Left cardiac atrium (tissue), 4 donors: ENCODE results near the gene C16orf89. TPM values are rescaled to one million over a fixed set of nuclear protein-coding genes. Genes with fewer than 3 reads are reported as not detected.

ENCODE experiments used
- ATAC-seq, 2 donors: fragments of 200-7000 bp; cut with Tn5 transposase; one replicate each; pipeline ENCODE4 v1.9.1; 2020; ENCODE audit warnings: mild to moderate bottlenecking in 2 of 2, moderate library complexity in 2 of 2
- DNase-seq: peaks from one replicate; pipeline ENCODE4 v3.0.0-alpha.2; 2020
- intact Hi-C, 2 donors: fragments of 100-400 bp; cut with DNase I; formaldehyde crosslinking; loops; one replicate each; pipeline versions ENCODE4 v1.14.1 to v1.15.1; 2022 to 2023
- total RNA-seq, 2 donors: library from RNA; stranded (reverse); fragmentation: NEBNext Ultra II Directional; extraction: Animal tissue kit (Norgen Biotek cat#: 25700); gene quantifications; one replicate each; pipeline ENCODE4 v1.2.1, GENCODE V29; 2021
- donor health status: DM: no; HTN: yes; CAD: no.
- donor health status: DM: no; HTN: yes; CAD: no; lungs with severe emphysema.
- donor health status: DM: yes; HTN: yes; CAD: no.
- donor health status: Dilated cardiomyopathy.

Gene C16orf89
- total RNA-seq, 2 donors from 2014 or later: 6.6 to 19.4 TPM

DNA sequence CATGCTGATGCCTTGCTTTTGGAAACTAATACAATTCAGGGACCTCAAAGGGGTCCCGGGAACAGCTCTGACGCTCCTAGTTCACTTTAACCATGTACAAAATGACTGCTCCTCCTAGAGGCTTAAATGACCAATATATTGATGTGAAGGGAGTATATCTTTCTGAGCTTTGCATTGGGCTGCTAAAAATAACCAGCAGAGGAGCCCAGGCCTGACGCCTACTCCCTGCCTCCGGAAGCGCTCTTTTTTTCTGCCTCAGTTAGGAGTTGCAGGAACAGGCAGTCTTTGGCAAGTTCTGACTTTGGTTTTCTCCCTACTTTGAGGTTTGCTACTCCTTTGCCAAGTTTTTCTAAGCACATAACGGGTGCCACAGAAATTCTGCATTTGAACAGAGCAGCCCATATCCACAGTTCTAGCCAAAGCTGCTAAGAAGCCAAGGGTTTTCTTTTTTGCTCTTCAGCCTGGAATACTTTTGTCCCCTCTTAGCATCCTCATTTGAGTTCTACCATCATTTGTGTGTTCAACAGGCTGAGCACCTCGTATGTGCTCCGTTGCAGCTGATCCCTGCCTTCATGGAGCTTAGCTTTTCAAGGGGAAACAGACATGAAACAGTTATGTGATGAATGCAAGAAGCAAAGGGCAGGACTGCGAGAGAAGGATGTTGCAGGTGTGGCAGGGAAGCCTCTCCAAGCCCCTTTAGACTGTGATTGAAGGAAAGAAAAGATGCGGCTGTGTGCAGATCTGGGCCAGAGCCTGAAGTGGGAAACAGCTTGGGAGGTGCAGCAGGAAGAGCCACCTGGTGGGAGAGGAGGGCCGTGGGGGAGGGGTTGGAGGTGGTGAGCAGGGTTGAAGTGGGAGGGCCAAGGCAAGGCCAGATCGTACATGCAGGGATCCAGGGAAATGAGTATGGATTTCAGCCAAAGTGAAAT is 29.3 kb downstream of the C16orf89 start:
- no peak for ATAC-seq
- intact Hi-C loops: no loop called here

GRCh38 chr16:5035909-5036227 is 29.9 kb downstream of the C16orf89 start:
- intact Hi-C loops: no loop called here
- DNase-seq (no peak), ATAC-seq (no peak)

More for the DNA sequence above, 29.3 kb downstream of the C16orf89 start:
- no peak for DNase-seq

DNA sequence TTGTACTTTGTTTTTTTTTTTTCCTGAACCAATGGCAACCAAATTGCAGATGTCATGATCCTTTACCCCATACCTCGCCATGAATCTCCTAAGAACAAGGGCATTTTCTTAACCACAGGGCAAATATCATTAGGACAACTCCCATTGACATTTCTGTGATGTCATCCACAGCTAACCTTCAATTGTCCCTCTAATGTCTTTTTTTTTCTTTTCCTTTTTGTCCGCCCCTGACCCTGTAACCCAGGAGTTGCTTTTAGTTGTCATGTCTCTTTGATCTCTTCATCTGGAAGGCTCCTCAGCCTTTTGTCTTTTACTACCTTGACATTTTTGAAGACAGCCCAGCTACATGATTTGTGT is 31.6 kb downstream of the C16orf89 start:
- no peak for ATAC-seq
- DNase-seq: no peak
- intact Hi-C loops: no loop called here

DNA sequence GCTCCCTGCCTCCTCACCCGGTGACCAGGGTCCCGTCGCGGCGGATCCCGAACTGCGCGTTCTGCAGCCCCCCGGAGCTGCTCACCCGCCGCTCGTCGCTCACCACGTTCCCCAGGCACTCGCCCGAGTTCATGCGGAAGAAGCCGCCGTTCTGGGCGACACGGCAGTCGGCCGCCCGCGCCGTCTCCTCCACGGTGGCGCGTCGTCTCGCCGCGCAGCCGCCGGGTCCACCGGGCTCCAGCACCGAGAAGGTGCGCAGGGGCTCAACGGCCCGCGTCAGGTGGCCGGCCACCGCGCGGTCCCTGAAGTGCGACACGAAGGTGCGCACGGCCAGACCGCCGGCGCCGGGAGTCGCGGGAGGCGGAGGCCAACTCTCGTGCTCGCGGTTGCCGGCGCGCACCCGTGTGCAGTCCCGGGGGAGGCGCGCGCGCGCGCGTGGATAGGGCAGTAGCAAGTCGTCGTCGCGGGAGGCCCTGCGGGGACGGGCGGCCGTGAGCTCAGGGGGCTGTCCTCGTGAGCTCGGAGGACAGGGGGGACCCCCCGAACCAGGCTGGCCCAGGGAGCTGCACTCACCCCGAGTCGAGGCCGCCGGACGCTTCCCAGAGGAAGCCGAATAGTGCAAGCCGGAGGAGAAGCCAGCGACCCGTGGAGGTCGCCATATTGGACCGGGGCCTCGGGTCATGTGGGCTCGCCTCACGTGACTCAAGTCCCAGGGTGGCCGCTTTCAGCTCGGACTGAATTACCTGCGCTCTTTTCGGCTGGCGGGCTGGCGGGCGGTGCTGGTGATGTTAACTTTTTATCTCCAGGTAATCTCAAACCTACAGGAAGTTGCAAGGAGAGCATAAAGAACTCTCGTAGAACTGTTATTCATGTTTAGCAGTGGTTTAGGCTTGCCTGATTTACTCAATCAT is 32.2 kb downstream of the C16orf89 start, which contains the start of gene NAGPA:
Gene NAGPA (minus strand): TSS at position 680 of the 911 bp plus-strand sequence. CDS start 21 bp downstream, at position 659.
- peak; percentile 96 for ATAC-seq
- peak; percentile 93 for DNase-seq
- intact Hi-C loops: no loop called here

DNA sequence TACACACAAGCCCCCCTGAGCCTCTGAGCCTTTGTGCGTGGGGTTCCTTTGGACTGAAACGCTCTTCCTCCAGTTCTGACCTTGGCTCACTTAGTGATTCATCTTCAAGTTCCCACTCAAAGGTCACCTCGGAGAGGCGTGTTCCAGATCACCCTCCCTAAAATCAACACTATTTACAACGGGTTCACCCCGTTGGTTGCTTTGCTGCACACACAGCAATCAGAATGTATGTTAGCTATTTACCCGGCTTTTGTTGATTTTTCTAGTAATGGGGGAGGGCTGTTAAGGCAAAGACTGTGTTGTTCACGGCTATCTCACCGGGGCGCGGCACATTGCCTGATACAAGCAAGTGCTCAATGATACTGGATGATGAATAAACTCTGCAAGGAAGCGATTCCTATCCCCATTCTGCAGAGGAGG is 33.0 kb downstream of the C16orf89 start:
- intact Hi-C loops: no loop called here
- DNase-seq (no peak), ATAC-seq (no peak)

DNA sequence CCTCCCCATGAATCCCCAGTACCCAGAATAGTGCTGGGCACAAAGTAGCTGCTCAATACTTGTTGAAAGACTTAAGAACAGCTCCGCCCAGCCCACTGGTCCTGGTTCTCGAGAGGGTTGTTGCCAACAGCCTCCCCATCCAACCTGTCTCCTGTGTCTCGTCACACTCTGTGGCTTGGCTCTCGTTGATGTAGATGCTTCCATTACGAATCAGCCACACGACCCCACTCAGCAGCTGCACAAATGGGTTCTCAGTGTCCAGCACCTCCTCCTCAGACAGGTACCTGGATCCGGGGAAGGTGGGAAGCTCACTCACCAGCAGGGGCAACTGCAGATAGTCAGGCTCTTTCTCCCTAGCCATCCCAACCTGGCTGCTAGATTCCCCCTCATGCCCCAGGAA is 34.2 kb downstream of the C16orf89 start:
- DNase-seq (no peak), ATAC-seq (no peak)
- intact Hi-C loops: no loop called here

GRCh38 chr16:5030251-5030870 is 35.4 kb downstream of the C16orf89 start:
- intact Hi-C loops: no loop called here
- ATAC-seq: no peak
- no peak for DNase-seq

DNA sequence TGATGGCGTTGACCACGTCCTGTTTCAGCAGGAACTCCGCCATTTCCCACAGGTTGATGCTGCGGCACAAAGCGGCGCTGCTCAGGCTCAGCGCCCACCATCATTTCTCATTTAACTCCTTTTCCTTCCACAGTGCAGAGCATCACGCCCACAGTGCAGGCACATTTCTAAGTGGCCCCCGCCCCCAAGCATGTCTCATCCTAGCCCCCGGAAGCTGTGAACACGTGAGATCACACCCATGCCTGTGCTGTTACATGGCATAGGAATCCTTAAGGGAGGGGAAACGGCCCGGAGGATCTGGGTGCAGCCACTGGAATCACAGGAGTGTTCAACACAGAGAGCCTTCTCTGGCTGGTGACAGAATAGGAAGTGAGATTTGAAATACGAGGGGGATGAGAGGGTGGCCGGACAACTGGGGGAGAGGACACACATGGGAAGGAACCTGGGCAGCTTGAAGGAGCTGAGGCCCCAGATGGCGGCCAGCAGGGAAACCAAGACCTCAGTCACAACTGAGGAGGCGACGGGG is 36.7 kb downstream of the C16orf89 start:
- intact Hi-C loops: loop anchor here in 1 of 2 donors (10.0 kb wide), 1 partner anchor 64 kb away; no protein-coding TSS in a partner anchor
- no peak for ATAC-seq
- DNase-seq: no peak

- intact Hi-C loops: loop anchor here in 1 of 2 donors (10.0 kb wide), 1 partner anchor 63 kb away; no protein-coding TSS in a partner anchor
- ATAC-seq: no peak
- no peak for DNase-seq
These were observed 38.1 kb downstream of the C16orf89 start for GRCh38 chr16:5027575-5028235.

- no peak for DNase-seq
- ATAC-seq: no peak
- intact Hi-C loops: loop anchor here in 1 of 2 donors (10.0 kb wide), 1 partner anchor 62 kb away; no protein-coding TSS in a partner anchor
These were observed 38.7 kb downstream of the C16orf89 start for GRCh38 chr16:5027086-5027485.

- intact Hi-C loops: loop anchor here in 1 of 2 donors (10.0 kb wide), 1 partner anchor 62 kb away; no protein-coding TSS in a partner anchor
- ATAC-seq (no peak), DNase-seq (no peak)
These were observed 39.1 kb downstream of the C16orf89 start for GRCh38 chr16:5026664-5027063.

- intact Hi-C loops: loop anchor here in 1 of 2 donors (10.0 kb wide), 1 partner anchor 60 kb away; no protein-coding TSS in a partner anchor
- ATAC-seq: peak; percentile 45 to 47
- DNase-seq: peak; percentile 36
These were observed 40.6 kb downstream of the C16orf89 start for GRCh38 chr16:5025171-5025632.

GRCh38 chr16:5024632-5025031 is 41.1 kb downstream of the C16orf89 start:
- no peak for ATAC-seq
- no peak for DNase-seq
- intact Hi-C loops: loop anchor here in 1 of 2 donors (10.0 kb wide), 1 partner anchor 60 kb away; no protein-coding TSS in a partner anchor

- ATAC-seq (no peak), DNase-seq (no peak)
- intact Hi-C loops: loop anchor here in 1 of 2 donors (10.0 kb wide), 1 partner anchor 58 kb away; no protein-coding TSS in a partner anchor
These were observed 43.2 kb downstream of the C16orf89 start for GRCh38 chr16:5022521-5022920.

GRCh38 chr16:5020551-5020950 is 45.2 kb downstream of the C16orf89 start:
- no peak for ATAC-seq
- DNase-seq: no peak
- intact Hi-C loops: loop anchor here in 1 of 2 donors (10.0 kb wide), 1 partner anchor 56 kb away; no protein-coding TSS in a partner anchor

- ATAC-seq (no peak), DNase-seq (no peak)
- intact Hi-C loops: loop anchor here in 1 of 2 donors (10.0 kb wide), 1 partner anchor 55 kb away; no protein-coding TSS in a partner anchor
These were observed 46.0 kb downstream of the C16orf89 start for GRCh38 chr16:5019775-5020174.

DNA sequence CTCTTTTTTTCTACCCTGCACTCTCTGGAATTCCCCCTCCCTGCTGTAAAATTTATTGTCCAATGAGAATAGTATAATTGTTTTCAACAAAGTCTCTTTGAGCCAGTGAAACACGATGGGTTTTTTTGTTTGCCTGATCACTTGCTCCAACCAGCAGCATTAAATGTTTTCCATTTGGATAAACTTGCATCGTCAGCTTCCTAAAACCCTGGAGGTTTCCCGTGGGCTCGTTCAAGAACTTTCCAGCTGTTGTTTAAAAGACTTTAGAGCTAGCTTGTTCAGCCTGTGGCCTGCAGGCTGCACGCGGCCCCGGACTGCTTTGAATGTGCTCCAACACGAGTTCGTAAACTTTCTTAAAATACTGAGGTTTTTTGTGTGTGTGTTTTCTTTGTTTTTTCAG is 47.0 kb downstream of the C16orf89 start:
- no peak for DNase-seq
- intact Hi-C loops: no loop called here
- ATAC-seq: peak in 1 of 2 donors; percentile 56

DNA sequence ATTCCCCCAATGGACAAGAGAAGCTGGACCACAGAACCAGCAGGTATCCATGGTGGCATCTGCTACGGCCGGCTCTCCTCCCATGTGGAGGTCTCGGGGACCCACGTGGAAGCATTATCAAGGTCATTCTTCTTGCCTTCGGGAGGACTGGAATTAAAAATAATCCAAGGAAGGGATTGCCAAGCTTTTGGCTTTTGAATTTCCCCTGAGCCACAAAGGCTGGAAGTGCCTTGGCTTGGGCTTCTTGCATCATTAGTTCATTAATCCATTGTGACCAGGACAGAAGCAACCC is 48.1 kb downstream of the C16orf89 start:
- intact Hi-C loops: no loop called here
- ATAC-seq (no peak), DNase-seq (no peak)
